HG03196 (cell line): Measurements from ENCODE around the gene ACSBG1.

Source experiments
- ATAC-seq: cut with Tn5 transposase; IDR thresholded peaks from one replicate; pipeline ENCODE4 v1.9.1; 2021; ENCODE audit not compliant: unreplicated experiment

ACSBG1 gene, protein sequence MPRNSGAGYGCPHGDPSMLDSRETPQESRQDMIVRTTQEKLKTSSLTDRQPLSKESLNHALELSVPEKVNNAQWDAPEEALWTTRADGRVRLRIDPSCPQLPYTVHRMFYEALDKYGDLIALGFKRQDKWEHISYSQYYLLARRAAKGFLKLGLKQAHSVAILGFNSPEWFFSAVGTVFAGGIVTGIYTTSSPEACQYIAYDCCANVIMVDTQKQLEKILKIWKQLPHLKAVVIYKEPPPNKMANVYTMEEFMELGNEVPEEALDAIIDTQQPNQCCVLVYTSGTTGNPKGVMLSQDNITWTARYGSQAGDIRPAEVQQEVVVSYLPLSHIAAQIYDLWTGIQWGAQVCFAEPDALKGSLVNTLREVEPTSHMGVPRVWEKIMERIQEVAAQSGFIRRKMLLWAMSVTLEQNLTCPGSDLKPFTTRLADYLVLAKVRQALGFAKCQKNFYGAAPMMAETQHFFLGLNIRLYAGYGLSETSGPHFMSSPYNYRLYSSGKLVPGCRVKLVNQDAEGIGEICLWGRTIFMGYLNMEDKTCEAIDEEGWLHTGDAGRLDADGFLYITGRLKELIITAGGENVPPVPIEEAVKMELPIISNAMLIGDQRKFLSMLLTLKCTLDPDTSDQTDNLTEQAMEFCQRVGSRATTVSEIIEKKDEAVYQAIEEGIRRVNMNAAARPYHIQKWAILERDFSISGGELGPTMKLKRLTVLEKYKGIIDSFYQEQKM

GRCh38 chr15:78234515-78235040, at the start of gene ACSBG1:
ACSBG1 (minus strand) TSS chr15:78234565; CDS start chr15:78234501, 64 bp downstream.
- no peak for ATAC-seq

DNA sequence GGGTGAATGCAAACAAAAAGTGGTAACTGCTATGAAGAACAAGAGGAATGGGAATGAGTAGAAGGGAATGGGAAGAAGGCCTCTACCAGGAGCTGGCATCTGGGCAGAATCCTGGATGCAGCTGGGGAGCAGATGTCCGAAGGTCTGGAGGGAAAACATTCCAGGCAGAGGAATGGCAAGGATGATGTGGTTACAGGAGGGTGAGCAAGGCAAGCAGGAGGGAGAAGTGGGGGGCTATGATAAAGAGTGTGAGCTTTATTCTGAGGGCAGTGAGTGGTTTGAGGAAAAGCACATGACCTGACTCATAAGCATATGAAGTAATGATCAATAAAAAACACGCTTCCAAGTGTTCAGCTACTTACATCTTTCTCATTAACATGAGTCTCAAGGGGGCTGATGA, 48.0 kb upstream of the ACSBG1 start:
- no peak for ATAC-seq

DNA sequence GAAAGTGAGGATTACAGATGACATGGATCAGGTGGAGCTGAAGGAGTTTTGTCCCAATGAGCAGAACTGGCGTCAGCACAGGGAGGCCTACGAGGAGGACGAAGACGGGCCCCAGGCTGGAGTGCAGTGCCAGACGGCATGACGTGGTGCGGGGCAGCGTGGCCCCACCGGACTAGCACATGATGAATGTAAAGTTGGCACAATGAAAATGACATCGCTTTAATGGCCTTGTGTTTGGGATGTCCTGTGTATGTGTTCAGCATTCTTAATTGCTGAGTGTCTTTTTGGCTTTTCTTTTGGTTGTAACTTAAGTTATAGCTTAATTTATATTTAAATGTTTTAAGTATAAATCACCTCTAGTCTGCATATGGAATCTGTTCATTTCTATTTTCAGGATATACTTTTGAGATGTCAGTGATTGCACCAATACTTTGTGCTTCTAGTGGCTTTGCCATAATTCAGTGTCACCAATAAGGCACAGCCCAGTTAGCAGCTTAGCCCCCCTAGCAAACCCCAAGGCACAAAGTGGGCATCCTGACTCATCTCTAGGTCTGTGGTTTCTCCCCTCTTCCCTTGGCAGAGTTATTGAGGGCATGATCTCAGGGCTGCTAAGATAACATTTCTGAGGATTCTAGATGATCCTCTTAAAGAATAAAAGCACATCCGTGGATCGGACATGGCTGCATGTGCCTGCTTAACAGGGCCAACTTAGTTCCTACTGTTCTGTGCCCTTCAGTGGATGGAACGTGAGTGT, 46.1 kb upstream of the ACSBG1 start:
- no peak for ATAC-seq

- ATAC-seq = no peak
These were observed 41.9 kb upstream of the ACSBG1 start for GRCh38 chr15:78276064-78276943.

GRCh38 chr15:78274994-78275393, 40.6 kb upstream of the ACSBG1 start:
- no peak for ATAC-seq

DNA sequence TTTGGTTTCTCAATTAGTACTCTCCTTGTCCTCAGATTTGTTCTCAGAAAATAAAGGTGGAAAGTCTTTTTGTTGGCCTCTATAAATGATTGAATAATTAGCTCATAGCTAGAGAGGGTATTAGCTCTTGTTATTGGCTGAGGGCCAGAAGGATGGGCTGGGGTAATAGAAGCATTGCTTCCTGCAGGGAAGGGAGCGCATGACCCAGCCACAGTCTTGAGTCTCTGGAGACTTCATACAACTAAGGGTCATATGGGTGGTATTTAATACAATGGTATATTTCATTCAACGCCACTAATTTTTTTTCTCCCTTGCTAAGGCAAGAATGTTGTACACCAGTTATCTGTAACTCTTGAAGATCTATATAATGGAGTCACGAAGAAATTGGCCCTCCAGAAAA, 38.4 kb upstream of the ACSBG1 start:
- ATAC-seq = no peak

GRCh38 chr15:78272316-78272715, 38.0 kb upstream of the ACSBG1 start:
- no peak for ATAC-seq

GRCh38 chr15:78266806-78267205, 32.4 kb upstream of the ACSBG1 start:
- ATAC-seq = no peak

- no peak for ATAC-seq
These were observed 31.9 kb upstream of the ACSBG1 start for GRCh38 chr15:78266229-78266628.

- ATAC-seq = no peak
These were observed 31.4 kb upstream of the ACSBG1 start for GRCh38 chr15:78265752-78266224.

DNA sequence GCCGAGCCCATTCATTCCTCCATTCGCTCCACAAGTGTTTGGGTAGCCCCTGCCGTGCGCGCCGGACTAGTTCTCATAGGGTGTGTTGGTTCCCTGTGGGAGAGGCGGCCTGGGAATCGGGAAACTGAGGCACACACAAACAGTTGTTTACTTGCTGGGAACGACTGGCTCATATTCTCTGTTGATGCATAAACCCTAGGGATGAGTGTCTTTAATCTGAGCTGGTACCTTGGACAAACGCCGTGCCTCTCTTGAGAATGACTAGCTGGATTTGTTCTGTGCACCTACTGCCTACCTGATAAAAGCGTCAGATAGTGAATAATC, 30.7 kb upstream of the ACSBG1 start:
- no peak for ATAC-seq

DNA sequence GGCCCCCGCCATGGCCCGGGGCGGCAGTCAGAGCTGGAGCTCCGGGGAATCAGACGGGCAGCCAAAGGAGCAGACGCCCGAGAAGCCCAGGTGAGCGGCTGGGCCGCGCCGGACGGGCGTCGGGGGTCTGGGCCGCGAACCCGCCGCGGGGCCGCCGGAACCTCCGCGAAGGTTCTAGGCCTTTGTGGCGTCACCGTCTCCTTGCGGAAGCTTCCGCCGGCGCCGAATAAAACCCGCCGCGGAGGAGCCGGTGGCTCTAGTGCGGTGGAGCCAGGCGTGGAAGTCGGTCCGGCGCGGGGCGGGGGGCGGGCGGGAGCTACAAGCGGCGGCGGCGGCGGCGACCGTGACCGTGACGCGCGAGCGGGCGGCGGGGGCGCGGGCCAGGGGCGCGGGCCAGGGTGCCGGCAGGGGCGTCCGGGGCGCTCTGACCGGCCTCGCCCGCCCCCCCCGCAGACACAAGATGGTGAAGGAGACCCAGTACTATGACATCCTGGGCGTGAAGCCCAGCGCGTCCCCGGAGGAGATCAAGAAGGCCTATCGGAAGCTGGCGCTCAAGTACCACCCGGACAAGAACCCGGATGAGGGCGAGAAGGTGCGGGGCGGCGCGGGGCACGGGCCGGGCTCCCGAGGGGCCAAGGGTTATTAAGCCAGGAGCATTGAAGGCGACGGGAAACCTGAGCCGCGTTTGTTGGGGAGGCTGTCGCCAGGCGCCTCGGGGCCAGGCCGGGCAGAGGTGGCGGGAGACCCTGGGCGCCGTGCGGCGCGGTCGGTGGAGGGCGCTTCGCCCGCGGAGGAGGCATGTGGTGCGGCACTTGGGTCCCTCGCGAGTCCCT, 30.2 kb upstream of the ACSBG1 start, which contains the start of gene DNAJA4:
TSS of gene DNAJA4 (plus strand) at position 259 of the 833 bp plus-strand sequence. CDS start at position 461, 202 bp downstream.
- ATAC-seq = no peak

GRCh38 chr15:78263907-78264303, 29.5 kb upstream of the ACSBG1 start:
- no peak for ATAC-seq

DNA sequence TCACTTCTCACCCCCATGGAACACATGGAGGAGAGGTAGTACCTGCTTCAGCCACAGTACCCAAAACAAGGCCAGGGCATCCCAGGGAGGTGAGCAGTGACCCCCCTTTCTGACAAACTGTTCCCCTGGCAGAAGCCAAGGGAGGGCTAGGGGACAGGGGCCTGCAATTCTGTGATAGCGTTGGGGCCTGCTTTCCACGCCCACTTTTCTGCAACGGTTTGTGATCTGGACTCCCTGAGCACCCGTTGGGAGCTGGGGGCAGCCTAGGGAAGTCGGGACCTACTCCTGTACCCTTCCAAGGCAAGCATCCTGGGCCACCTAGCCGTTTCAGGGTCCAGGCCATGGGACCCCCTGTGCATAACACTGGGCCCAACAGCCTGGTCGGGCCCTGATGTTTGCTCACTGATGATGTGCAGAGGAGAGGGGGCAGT, 29.0 kb upstream of the ACSBG1 start:
- ATAC-seq = no peak

- no peak for ATAC-seq
These were observed 26.7 kb upstream of the ACSBG1 start for GRCh38 chr15:78261062-78261461.

DNA sequence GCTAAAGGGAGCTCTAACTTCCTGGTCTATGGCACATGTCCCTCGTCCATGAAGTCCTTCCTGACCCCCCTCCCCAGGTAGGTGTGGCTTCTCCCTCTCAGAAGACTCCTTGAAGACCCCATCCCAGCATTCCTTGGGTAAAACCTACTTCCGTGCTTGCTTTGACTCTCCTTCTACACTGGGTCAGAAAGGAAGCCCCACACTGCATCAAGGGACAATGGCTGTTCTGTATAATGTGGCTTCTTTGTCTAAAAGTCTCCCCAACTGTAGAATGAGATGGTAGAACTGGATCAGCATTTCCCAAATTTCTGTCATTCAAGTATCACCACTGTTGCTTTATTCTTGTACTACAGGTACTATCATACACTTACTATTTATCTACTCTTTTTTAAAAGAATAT, 26.1 kb upstream of the ACSBG1 start:
- no peak for ATAC-seq

DNA sequence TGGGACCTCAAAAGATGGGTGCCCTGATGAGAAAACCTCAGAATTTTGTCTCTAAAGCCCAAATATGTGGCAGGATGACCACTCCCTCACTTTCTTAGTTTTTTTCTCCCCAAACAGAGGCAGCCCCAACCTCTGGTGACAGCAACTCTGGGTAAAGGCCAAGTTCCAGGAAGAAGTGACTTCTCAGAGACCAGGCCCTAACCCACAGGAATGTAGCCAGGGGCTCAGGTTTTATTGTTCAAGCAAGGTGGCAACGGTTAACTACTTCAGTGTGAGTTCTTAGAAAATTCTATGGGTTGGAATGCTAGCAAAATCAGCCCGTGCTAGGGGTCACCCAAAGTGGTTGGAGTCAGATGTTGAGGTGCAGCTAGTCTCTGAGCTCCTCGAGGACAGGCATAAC, 24.9 kb upstream of the ACSBG1 start:
- no peak for ATAC-seq

GRCh38 chr15:78257681-78258080, 23.3 kb upstream of the ACSBG1 start:
- ATAC-seq = no peak

GRCh38 chr15:78256044-78256437, 21.7 kb upstream of the ACSBG1 start:
- no peak for ATAC-seq
